Central memory CD4-positive, alpha-beta T cell (primary cell): ENCODE data around the gene GNAS-AS1.

Experiments
- DNase-seq: peaks from one replicate; pipeline ENCODE4 v3.0.0; 2022

GNAS-AS1 gene

DNA sequence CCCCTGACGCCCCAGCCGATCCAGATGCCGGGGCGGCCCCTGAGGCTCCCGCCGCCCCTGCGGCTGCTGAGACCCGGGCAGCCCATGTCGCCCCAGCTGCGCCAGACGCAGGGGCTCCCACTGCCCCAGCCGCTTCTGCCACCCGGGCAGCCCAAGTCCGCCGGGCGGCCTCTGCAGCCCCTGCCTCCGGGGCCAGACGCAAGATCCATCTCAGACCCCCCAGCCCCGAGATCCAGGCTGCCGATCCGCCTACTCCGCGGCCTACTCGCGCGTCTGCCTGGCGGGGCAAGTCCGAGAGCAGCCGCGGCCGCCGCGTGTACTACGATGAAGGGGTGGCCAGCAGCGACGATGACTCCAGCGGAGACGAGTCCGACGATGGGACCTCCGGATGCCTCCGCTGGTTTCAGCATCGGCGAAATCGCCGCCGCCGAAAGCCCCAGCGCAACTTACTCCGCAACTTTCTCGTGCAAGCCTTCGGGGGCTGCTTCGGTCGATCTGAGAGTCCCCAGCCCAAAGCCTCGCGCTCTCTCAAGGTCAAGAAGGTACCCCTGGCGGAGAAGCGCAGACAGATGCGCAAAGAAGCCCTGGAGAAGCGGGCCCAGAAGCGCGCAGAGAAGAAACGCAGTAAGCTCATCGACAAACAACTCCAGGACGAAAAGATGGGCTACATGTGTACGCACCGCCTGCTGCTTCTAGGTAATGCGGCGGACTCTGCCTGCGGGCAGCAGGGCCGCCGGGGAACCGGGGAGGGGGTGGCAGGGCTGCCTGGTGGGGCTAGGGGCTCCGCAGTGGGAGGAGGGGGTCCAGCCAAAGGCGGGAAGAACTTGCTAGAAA lies 4.2 kb upstream of the GNAS-AS1 start:
- DNase-seq, result no peak

DNA sequence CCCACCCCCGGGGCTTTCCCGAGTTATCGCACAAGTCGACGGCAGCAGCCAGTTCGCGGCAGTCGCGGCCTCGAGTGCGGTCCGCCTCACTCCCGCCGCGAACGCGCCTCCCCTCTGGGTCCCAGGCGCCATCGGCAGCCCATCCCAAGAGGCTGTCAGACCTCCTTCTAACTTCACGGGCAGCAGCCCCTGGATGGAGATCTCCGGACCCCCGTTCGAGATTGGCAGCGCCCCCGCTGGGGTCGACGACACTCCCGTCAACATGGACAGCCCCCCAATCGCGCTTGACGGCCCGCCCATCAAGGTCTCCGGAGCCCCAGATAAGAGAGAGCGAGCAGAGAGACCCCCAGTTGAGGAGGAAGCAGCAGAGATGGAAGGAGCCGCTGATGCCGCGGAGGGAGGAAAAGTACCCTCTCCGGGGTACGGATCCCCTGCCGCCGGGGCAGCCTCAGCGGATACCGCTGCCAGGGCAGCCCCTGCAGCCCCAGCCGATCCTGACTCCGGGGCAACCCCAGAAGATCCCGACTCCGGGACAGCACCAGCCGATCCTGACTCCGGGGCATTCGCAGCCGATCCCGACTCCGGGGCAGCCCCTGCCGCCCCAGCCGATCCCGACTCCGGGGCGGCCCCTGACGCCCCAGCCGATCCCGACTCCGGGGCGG lies 3.4 kb upstream of the GNAS-AS1 start:
- DNase-seq, result no peak

DNA sequence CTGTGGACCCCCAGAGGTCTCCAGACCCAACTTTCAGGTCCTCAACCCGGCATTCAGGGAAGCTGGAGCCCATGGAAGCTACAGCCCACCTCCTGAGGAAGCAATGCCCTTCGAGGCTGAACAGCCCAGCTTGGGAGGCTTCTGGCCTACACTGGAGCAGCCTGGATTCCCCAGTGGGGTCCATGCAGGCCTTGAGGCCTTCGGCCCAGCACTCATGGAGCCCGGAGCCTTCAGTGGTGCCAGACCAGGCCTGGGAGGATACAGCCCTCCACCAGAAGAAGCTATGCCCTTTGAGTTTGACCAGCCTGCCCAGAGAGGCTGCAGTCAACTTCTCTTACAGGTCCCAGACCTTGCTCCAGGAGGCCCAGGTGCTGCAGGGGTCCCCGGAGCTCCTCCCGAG lies 2.8 kb upstream of the GNAS-AS1 start:
- no peak for DNase-seq

DNA sequence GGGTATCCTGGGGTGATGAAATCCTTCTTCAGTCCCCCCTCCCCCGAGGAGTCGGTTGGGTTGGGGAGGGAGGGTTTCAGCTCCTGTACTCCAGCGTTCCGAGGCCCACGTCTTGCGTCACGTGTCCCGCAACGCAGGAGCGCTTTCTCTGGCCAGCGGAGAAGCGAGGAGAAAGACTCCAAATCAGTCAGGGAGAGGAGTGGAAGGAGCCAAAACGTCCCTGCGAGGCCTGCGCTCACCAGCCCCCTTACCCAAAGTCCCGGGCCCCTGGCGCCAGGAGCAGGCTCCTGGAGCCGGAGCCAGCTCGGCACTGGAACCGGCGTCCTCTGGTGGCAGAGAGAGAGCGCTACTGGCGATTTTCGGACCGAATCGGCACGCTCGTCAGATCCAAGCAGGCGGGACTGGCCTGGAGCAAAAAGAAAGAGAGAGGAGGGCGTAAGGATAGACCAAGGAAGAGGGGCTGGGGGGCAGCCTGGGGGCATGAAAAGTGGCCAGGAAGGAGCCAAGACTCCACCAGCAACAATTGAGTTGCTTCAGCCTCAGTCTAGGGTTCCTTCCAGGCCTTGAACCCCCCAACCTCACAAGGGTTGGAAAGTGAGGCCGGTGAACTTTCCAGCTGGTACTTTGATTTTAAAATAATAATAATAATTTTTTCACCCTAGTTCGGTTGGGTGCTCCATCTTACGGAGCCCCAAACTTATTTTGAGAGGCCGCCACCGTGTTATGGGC lies 2.0 kb upstream of the GNAS-AS1 start, which contains the start of gene GNAS:
Gene GNAS (plus strand): TSS at position 174 of the 729 bp plus-strand sequence.
- peak; percentile 26 for DNase-seq

DNA sequence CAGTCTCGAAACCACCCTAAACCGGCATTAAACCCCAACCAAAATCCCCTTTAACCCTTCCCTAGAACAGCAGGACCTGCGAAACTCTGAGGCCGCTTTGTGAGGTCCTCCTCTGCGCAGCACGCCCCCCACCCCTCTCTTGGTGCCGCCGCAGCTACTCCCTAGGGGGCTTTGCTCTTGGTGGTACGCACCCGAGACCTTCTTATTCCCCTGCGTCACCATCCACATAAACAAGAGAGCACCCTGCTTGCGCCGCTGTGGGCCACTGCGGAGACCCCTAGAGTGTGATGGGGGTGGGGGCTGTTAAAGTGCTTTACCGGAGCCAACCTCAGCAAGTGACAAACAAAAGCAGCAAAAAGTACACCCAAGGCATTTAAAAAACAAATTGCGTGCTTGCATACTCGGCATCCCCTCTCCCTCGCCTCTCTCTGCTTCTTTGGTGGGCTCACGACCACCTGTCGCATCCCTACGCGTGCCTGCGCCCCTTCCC lies 1.3 kb upstream of the GNAS-AS1 start:
- DNase-seq, result no peak

DNA sequence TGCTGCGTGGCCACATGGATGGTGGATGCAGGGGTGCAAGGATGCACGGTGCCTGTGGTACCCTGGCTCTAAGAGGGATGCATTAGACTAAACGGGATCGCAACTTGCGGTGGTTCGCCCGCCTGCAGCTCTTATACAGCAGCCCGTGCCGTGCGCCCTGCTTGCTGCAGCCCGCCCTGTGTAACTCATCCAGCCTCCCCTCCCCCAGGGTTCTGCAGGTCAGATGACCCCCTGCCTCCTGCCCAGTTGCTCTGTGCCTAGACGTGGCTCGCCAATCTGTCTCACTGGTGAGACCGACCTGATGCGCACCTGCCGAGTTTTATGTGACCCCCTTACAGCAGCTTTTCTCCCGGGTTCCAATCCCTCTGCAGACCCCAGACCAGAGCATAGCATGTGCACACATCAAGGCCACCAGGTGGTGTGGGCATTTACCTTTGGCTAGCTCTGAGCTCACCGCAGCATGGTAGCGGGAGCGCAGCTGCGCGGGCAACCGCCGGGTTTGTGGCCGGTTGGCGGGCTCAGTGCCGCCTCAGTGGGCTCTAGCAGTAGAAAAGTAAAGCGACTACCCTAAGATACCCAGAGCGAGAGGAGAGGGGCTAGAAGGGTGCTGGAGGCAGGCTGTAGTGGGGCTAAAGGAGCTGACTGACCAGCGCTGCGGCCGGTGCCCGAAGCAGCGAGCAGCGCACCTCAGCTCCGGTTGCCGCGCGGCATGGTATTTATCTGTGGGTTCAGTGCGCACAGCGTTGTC lies 693 bp upstream of the GNAS-AS1 start:
- no peak for DNase-seq

DNA sequence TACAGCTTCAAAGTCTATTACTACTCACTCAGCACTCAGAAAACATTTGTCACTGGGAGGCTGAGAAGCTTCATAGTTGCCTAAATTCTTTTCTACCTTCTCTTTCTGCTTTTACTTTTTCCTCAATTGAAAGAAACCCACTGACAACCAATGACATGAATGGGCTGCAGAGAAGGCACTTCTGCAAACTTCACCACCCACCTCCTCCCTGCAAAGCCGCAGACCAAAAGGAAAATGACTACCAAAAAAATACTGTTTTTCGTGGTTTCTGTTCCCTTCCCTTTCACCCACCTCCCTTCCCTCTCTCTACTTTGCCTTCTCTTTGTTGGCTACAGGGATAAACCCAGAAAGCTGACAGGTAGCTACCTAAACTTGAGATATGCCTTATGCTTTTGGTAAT lies 3.2 kb downstream of the GNAS-AS1 start:
- DNase-seq, result no peak

- DNase-seq, result no peak
These were observed 5.0 kb downstream of the GNAS-AS1 start for GRCh38 chr20:58845706-58846105.

DNA sequence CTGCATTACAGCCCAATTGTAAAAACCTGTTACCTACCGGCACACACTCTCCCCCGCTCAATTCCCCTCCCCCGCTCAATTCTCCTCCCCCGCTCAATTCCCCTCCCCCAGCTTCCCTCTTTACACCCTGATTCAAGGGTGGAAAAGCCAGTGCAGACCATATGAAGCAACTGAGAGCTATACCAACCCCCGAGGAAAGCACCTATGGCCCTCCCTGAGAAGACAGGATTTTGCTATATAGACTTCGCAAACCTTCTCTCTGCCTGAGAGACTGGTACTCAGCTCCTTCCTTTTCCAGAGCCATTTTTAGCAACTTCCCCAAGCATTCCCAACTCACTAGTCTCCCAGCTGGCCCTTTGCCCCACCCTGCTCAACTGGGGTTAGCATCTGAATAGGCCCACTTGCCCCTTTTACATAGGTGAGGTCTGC lies 7.6 kb downstream of the GNAS-AS1 start:
- DNase-seq, result no peak

- no peak for DNase-seq
These were observed 8.4 kb downstream of the GNAS-AS1 start for GRCh38 chr20:58842276-58842675.

GRCh38 chr20:58841539-58842264 lies 9.0 kb downstream of the GNAS-AS1 start:
- DNase-seq, result no peak

- DNase-seq, result no peak
These were observed 9.7 kb downstream of the GNAS-AS1 start for GRCh38 chr20:58840816-58841538.

GRCh38 chr20:58839991-58840747 lies 10.5 kb downstream of the GNAS-AS1 start:
- no peak for DNase-seq

GRCh38 chr20:58839474-58839874 lies 11.2 kb downstream of the GNAS-AS1 start:
- DNase-seq, result peak; percentile 21

GRCh38 chr20:58838174-58838573 lies 12.5 kb downstream of the GNAS-AS1 start:
- DNase-seq, result no peak

DNA sequence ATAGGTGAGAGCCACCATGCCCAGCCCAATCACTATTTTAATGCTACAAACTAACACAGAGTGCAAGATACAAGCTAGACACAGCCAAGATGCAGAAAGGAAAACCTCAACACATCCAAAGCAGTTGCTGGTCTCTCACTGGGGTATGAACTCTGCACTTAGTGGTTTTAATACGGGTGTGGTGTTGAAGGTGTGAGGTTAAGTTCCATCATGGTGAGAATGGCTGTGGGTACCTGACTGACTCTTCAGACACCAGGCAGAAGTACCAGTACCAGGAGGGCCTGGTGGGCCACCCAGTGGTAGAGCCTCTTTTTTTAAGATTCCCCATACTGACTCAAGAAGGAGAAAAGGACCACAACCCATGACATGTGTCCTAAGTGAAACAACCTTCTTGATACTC lies 13.0 kb downstream of the GNAS-AS1 start:
- DNase-seq, result no peak

GRCh38 chr20:58836616-58837204 lies 14.0 kb downstream of the GNAS-AS1 start:
- DNase-seq, result no peak

DNA sequence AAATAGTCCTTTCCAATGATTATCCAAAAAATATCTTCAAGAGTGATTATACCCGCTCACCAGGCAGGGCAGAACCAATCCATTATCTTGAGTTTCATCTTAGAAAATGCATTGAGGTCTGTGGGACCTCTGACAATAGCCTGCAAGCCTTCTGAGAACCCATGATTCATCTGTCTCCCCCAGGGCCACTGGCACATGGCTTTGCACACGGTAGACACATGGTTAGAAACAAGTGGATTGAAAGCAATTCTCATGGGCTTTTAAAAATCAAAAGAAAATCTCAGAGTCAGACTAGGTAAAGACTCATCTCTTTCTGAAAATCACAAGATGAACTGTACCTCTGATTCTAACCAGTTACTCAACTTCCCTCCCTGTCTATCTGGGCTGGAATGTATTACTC lies 15.5 kb downstream of the GNAS-AS1 start:
- DNase-seq, result no peak

- no peak for DNase-seq
These were observed 16.8 kb downstream of the GNAS-AS1 start for GRCh38 chr20:58833921-58834320.

DNA sequence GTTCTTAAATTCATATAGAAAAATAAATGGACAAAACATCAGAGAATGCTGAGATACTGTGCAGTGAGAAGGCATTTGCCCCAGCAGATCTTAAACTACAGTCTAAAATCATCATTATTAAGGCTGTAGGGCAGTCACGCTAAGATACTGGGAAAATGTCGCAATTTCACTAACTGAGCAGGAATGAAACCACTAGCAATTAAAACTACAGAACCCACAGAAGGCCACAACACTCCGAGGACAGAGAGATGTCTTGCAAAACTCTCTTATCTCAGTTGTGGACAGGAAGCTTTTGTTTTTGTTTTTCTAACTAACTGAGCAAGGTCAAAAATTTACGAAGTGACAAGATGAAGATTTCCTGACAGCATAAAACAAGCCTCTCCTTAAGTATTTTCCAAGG lies 18.2 kb downstream of the GNAS-AS1 start:
- DNase-seq, result no peak
